Testis (tissue), 3 donors: ENCODE results near the gene OBSCN. TPM values are rescaled to one million over a fixed set of nuclear protein-coding genes. Genes with fewer than 3 reads are reported as not detected.

Source experiments
- DNase-seq: peaks from one replicate; pipeline ENCODE4 v3.0.0-alpha.2; 2019
- H3K27ac ChIP-seq, 2 donors: fragments of 200-600 bp; sonication (generic); one replicate each; pipeline ENCODE4 v1.5.1; 2019
- H3K27me3 ChIP-seq: fragments of 200-600 bp; sonication (generic); one replicate; pipeline ENCODE4 v1.5.1; 2019
- H3K36me3 ChIP-seq: fragments of 200-600 bp; sonication (generic); one replicate; pipeline ENCODE4 v1.5.1; 2017; ENCODE audit warnings: low read depth; ENCODE audit errors: missing control alignments
- H3K4me1 ChIP-seq: fragments of 200-600 bp; sonication (generic); one replicate; pipeline ENCODE4 v1.5.1; 2019
- H3K4me3 ChIP-seq, 2 donors: fragments of 200-600 bp; sonication (generic); one replicate each; pipeline ENCODE4 v1.5.1; 2017 to 2019
- H3K9me3 ChIP-seq: fragments of 200-600 bp; sonication (generic); one replicate; pipeline ENCODE4 v1.5.1; 2017
- CTCF ChIP-seq, 3 experiments: fragments of 450-650 bp in 2 of 3; fragments of 200-600 bp in 1 of 3; sonication (generic) in 1 of 3; IDR thresholded peaks; one replicate each; pipeline ENCODE4 v1.5.1; 2016 to 2019; ENCODE audit warnings: antibody characterized with exemption in 3 of 3, mild to moderate bottlenecking in 2 of 3, moderate library complexity in 1 of 3
- POLR2A ChIP-seq: fragments of 450-650 bp; IDR thresholded peaks from one replicate; pipeline ENCODE4 v1.6.1; 2017; ENCODE audit warnings: antibody characterized with exemption, mild to moderate bottlenecking, moderate library complexity
- WGBS, 2 donors: methylation state at CpG; one replicate each; pipeline ENCODE4 v1.1.5; 2018; 5-methylcytosine and 5-hydroxymethylcytosine counted together
- intact Hi-C: fragments of 100-400 bp; cut with DNase I; formaldehyde crosslinking; loops from one replicate; pipeline ENCODE4 v1.15.1; 2023; ENCODE audit warnings: low total_unique reads
- polyA plus RNA-seq: library from polyadenylated mRNA; stranded (reverse); fragments of 350-450 nt; fragmentation: Illumina TruSeq; extraction: RNeasy Lipid Tissue Mini Kit (QIAGEN cat#74804); gene quantifications from one replicate; pipeline ENCODE4 v1.2.3, GENCODE V29; 2014; ENCODE audit warnings: low read depth, low replicate concordance; ENCODE audit not compliant: insufficient read depth
- total RNA-seq, 2 donors: library from RNA; depleted of rRNA; stranded (reverse); fragments of >200 nt; gene quantifications; one replicate each; pipeline ENCODE4 v1.2.3, GENCODE V29; 2016

The OBSCN gene
- total and polyA plus RNA-seq, 3 donors from 2014 or later, result 8.3 to 30.0 (median 28.6) TPM

DNA sequence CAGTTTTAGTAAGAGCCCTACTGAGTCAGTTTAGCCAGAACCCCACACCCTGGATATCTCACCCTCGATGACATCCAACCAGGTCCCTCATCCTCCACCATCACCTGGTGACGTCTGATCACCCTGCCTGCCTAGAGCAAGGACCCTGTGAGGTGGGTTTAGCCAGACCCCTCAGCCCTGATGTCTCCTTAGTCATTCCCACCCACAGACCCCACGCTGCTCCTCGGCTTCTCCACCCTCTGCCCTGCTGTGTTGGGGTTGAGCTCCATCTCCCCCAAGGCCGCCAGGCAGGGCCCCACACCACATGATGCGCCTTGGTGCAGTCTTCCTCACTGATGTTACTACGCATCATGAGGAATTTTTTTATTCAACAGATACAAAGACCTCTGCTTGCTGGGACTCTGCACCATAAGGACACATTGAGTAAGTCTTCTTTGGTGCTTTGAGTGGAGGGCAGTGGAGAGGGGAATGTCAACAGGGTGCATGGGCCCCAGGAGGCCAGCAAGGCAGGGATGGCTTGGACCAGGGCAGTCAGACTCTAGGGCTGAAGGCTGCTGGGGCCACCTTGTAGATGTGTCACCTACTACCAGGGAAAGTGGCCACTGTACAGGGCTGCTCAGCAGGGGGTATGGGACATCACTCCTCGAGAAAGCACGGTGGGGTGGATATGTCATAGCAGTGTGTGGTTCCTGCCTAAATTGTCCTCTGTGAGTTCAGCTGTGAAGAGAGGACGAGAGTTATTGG lies 43.9 kb upstream of the OBSCN start:
- intact Hi-C loops, result no loop called here
- 86 to 87% methylated on average over 10 of the region's 10 CpGs for WGBS, 2 donors

GRCh38 chr1:228164561-228165371 lies 43.1 kb upstream of the OBSCN start:
- intact Hi-C loops, result no loop called here
- H3K4me3 ChIP-seq, result peak overlapping the region; percentile 83 to 94
- DNase-seq, result no peak
- H3K27ac ChIP-seq, result peak overlapping the region; percentile 99 to 100
- WGBS, 2 donors, result 37 to 42% methylated on average over 20 of the region's 20 CpGs
- H3K4me1 ChIP-seq, result peaks cover 16% of the 10 kb centered on the region
- H3K36me3 ChIP-seq, result no peaks in the 10 kb centered on the region
- no peaks in the 10 kb centered on the region for H3K27me3 ChIP-seq
- TF ChIP-seq CTCF (IDR thresholded peaks at IDR 0.05) (no peak), POLR2A (no peak)
- no peaks in the 10 kb centered on the region for H3K9me3 ChIP-seq

More for the DNA sequence above, 43.9 kb upstream of the OBSCN start:
- H3K9me3 ChIP-seq, result no peaks in the 10 kb centered on the region
- no peaks in the 10 kb centered on the region for H3K27me3 ChIP-seq
- peaks cover 16% of the 10 kb centered on the region for H3K4me1 ChIP-seq
- H3K4me3 ChIP-seq, result no peak overlapping the region
- no peak for DNase-seq
- peak overlapping the region; percentile 16 to 100 for H3K27ac ChIP-seq
- TF ChIP-seq CTCF (IDR thresholded peaks at IDR 0.05), result no peak
- no peak for TF ChIP-seq POLR2A
- no peaks in the 10 kb centered on the region for H3K36me3 ChIP-seq

GRCh38 chr1:228165372-228166169 lies 42.3 kb upstream of the OBSCN start, which contains the start of gene IBA57:
IBA57 (plus strand) TSS chr1:228165804; CDS start chr1:228165817, 13 bp downstream.
- Histone ChIP-seq H3K4me1 (peaks cover 16% of the 10 kb centered on the region), H3K36me3 (no peaks in the 10 kb centered on the region), H3K4me3 (peak within 1 kb of the TSS; percentile 83 to 94), H3K9me3 (no peaks in the 10 kb centered on the region), H3K27ac (peak within 1 kb of the TSS; percentile 99 to 100), H3K27me3 (no peaks in the 10 kb centered on the region)
- peak; percentile 99 for DNase-seq
- TF ChIP-seq POLR2A (peak; percentile 46), CTCF (IDR thresholded peaks at IDR 0.05) (peak; percentile 94 to 100 (median 99))
- intact Hi-C loops, result no loop called here
- 0 to 1% methylated on average over 11 to 79 of the region's 93 CpGs for WGBS, 2 donors

GRCh38 chr1:228166170-228166936 lies 41.5 kb upstream of the OBSCN start:
- 14 to 24% methylated on average over 15 to 25 of the region's 26 CpGs for WGBS, 2 donors
- Histone ChIP-seq H3K4me3 (peak overlapping the region; percentile 83 to 94), H3K27ac (peak overlapping the region; percentile 99 to 100), H3K9me3 (no peaks in the 10 kb centered on the region), H3K36me3 (no peaks in the 10 kb centered on the region), H3K27me3 (no peaks in the 10 kb centered on the region), H3K4me1 (peaks cover 16% of the 10 kb centered on the region)
- peak; percentile 78 for DNase-seq
- peak in 1 of 3 experiments; percentile 38 for TF ChIP-seq CTCF (IDR thresholded peaks at IDR 0.05)
- no peak for TF ChIP-seq POLR2A
- intact Hi-C loops, result no loop called here
